B cell (primary cell): ENCODE measurements around the gene SLC6A7. TPM values are rescaled to one million over a fixed set of nuclear protein-coding genes. Genes with fewer than 3 reads are reported as not detected.

ENCODE experiments used
- ATAC-seq: fragments of 200-7000 bp; cut with Tn5 transposase; one replicate; pipeline ENCODE4 v1.10.0; 2021; ENCODE audit warnings: low read depth, mild to moderate bottlenecking, moderate number of reproducible peaks, moderate library complexity
- CTCF ChIA-PET: fragments of 350-600 bp; sonication (Branson Sonifier 250); formaldehyde crosslinking; loops from one replicate; lab custom pipeline; 2021; ENCODE audit warnings: antibody characterized with exemption, inconsistent platforms; lab: Charles Lee
- POLR2A ChIA-PET: fragments of 350-600 bp; sonication (Branson Sonifier 250); formaldehyde crosslinking; loops from one replicate; lab custom pipeline; 2021; ENCODE audit warnings: antibody characterized with exemption; lab: Charles Lee
- DNase-seq: peaks from one replicate; pipeline ENCODE4 v3.0.0; 2013
- H2AFZ ChIP-seq: 2 replicates; pipeline ENCODE4 v1.6.1; 2012; ENCODE audit warnings: mild to moderate bottlenecking, low read depth, low read length; ENCODE audit not compliant: insufficient read depth, poor library complexity, severe bottlenecking
- H3K27ac ChIP-seq, 2 donors: 1 replicate in 1 of 2; 2 replicates in 1 of 2; pipeline ENCODE4 v1.5.1; 2012 to 2013; ENCODE audit warnings: low read length in 2 of 2, mild to moderate bottlenecking in 2 of 2, moderate library complexity in 1 of 2
- H3K27me3 ChIP-seq, 4 experiments: fragments of 200-600 bp in 1 of 4; sonication (generic) in 1 of 4; replicated peaks in 1 of 4; 1 replicate in 2 of 4; 2 replicates in 2 of 4; pipeline versions ENCODE4 v1.6.1 to v1.7.0; 2013 to 2016; ENCODE audit warnings: low read length in 3 of 4, mild to moderate bottlenecking in 2 of 4, mixed read lengths in 1 of 4, moderate library complexity in 1 of 4; ENCODE audit not compliant: insufficient read depth in 4 of 4, control insufficient read depth in 3 of 4; ENCODE audit errors: control extremely low read depth in 1 of 4
- H3K36me3 ChIP-seq, 2 experiments: replicated peaks in 1 of 2; 1 replicate in 1 of 2; 2 replicates in 1 of 2; pipeline versions ENCODE4 v1.6.1 to v1.7.1; 2013; ENCODE audit warnings: low read length in 1 of 2; ENCODE audit not compliant: insufficient read depth in 2 of 2, control insufficient read depth in 1 of 2; ENCODE audit errors: control extremely low read depth in 1 of 2, extremely low read depth in 1 of 2
- H3K4me1 ChIP-seq, 2 donors: fragments of 200-600 bp in 1 of 2; sonication (generic) in 1 of 2; 1 replicate in 1 of 2; 2 replicates in 1 of 2; pipeline versions ENCODE4 v1.5.1 to v1.6.1; 2013 to 2017; ENCODE audit warnings: low read length in 2 of 2; ENCODE audit not compliant: control insufficient read depth in 2 of 2, insufficient read depth in 2 of 2
- H3K4me2 ChIP-seq: replicated peaks from 2 replicates; pipeline ENCODE3; 2012; ENCODE audit warnings: mild to moderate bottlenecking, low read depth, low read length; ENCODE audit not compliant: poor library complexity, severe bottlenecking
- H3K4me3 ChIP-seq, 5 experiments: fragments of 200-600 bp in 1 of 5; sonication (generic) in 1 of 5; 1 replicate in 3 of 5; 2 replicates in 2 of 5; pipeline versions ENCODE4 v1.5.1 to v1.7.0; 2011 to 2016; ENCODE audit warnings: low read length in 4 of 5, mild to moderate bottlenecking in 4 of 5, low read depth in 2 of 5, control low read depth in 1 of 5, moderate library complexity in 1 of 5; ENCODE audit not compliant: insufficient read depth in 1 of 5; ENCODE audit errors: control extremely low read depth in 1 of 5, extremely low read depth in 1 of 5
- H3K79me2 ChIP-seq: fragments of 200-600 bp; sonication (generic); one replicate; pipeline ENCODE4 v1.6.0; 2016; ENCODE audit warnings: low read length; ENCODE audit not compliant: control insufficient read depth, insufficient read depth
- H3K9ac ChIP-seq: fragments of 200-600 bp; sonication (generic); 2 replicates; pipeline ENCODE4 v1.6.1; 2017; ENCODE audit warnings: mild to moderate bottlenecking, low read length, moderate library complexity
- H3K9me3 ChIP-seq, 3 donors: one replicate each; pipeline versions ENCODE4 v1.6.1 to v1.7.1; 2013; ENCODE audit warnings: low read length in 2 of 3; ENCODE audit not compliant: control insufficient read depth in 2 of 3, insufficient read depth in 1 of 3; ENCODE audit errors: control extremely low read depth in 1 of 3
- H4K20me1 ChIP-seq: 2 replicates; pipeline ENCODE4 v1.6.0; 2012; ENCODE audit warnings: mild to moderate bottlenecking, low read length; ENCODE audit not compliant: insufficient read depth, control insufficient read depth, poor library complexity, severe bottlenecking
- H3K27ac Mint-ChIP-seq: one replicate; pipeline ENCODE4 v1.8.0; 2021; ENCODE audit warnings: mixed read lengths
- H3K27me3 Mint-ChIP-seq: one replicate; pipeline ENCODE4 v1.8.0; 2021; ENCODE audit warnings: mixed read lengths
- H3K4me1 Mint-ChIP-seq: one replicate; pipeline ENCODE4 v1.8.0; 2021; ENCODE audit warnings: mixed read lengths
- H3K4me3 Mint-ChIP-seq: one replicate; pipeline ENCODE4 v1.8.0; 2021; ENCODE audit warnings: mixed read lengths
- H3K9me3 Mint-ChIP-seq: one replicate; pipeline ENCODE4 v1.8.0; 2022; ENCODE audit warnings: mixed read lengths; ENCODE audit not compliant: insufficient read depth
- CTCF ChIP-seq: fragments of 200-600 bp; IDR thresholded peaks from one replicate; pipeline ENCODE4 v1.8.0; 2022; ENCODE audit warnings: antibody characterized with exemption, mild to moderate bottlenecking
- EZH2 ChIP-seq: IDR thresholded peaks from 2 replicates; pipeline ENCODE4 v1.6.1; 2012; ENCODE audit warnings: borderline replicate concordance, low read depth, mild to moderate bottlenecking, moderate library complexity, low read length; ENCODE audit not compliant: insufficient read depth, poor library complexity, severe bottlenecking
- WGBS: methylation state at CpG from one replicate; pipeline ENCODE4 v1.1.5; 2013; ENCODE audit warnings: missing lambda C conversion rate; ENCODE audit not compliant: insufficient coverage; 5-methylcytosine and 5-hydroxymethylcytosine counted together
- intact Hi-C: fragments of 100-400 bp; cut with micrococcal nuclease; formaldehyde crosslinking; loops from one replicate; pipeline ENCODE4 v1.10.0; 2022
- polyA plus RNA-seq: library from polyadenylated mRNA; depleted of rRNA; stranded (reverse); fragments of >200 nt; gene quantifications from 2 replicates; pipeline ENCODE4 v1.2.3, GENCODE V29; 2012
- total RNA-seq, 2 donors: library from RNA; stranded (reverse); fragments of 120-200 nt in 1 of 2; gene quantifications; 1 replicate in 1 of 2; 2 replicates in 1 of 2; pipeline versions ENCODE4 v1.2.3 to v1.2.4, GENCODE V29; 2013 to 2022

Gene SLC6A7
- total and polyA plus RNA-seq, 2 donors (not counting 1 experiment from before 2014, with no cell fraction given): not detected

DNA sequence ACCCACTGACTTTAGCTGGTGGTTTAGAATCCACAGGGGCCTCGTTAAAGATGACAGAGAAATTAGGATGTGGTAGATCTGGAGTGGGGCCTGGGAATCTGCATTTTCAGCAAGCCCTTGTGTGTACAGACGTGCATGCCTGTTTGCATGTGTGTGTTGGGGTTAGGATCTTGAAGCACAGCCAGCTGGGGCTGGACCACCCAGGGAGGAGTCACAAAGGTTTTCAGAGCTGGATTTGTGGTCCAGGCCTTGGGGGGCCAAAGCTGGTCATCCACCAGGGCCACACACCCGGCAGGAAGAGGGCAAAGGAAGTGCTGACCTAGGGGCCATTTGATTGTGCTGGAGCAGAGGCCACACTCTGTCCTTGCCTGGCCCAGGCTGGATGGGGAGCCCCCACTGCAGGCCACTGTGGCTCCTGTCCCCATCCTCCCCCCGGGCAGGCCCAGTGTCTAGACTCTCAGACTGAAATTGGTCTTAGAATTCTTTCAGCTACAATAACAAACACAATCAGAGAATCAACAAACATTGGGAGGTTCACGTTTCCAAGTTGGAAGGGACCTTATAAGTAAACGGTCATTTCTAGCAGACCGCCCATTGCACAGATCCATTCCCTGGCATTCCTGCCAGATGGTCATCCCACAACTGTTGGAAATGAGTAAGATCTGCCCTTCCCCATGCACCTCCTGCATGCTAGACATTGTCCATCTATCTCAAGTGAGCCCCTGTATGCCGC is 13.0 kb upstream of the SLC6A7 start:
- intact Hi-C loops: no loop called here
- H3K9me3 Mint-ChIP-seq: no peaks in the 10 kb centered on the region
- H3K27ac Mint-ChIP-seq: no peak overlapping the region
- ATAC-seq (no peak), DNase-seq (no peak)
- H3K4me1 ChIP-seq: no peaks in the 10 kb centered on the region
- no peak overlapping the region for H3K4me3 Mint-ChIP-seq
- H3K27me3 Mint-ChIP-seq: peaks cover 17% of the 10 kb centered on the region
- 84% methylated on average over 7 of the region's 8 CpGs for WGBS
- no peak overlapping the region for H3K4me3 ChIP-seq
- CTCF ChIA-PET: interaction anchor here (0.7 kb wide), 1 partner anchor 14 kb away, joined by 3 read pairs; no protein-coding TSS in a partner anchor
- H2AFZ ChIP-seq: no peak overlapping the region
- H3K27me3 ChIP-seq: peaks cover 0 to 2% (median 0%) of the 10 kb centered on the region in 4 experiments
- no peaks in the 10 kb centered on the region for H3K79me2 ChIP-seq
- no peaks in the 10 kb centered on the region for H3K36me3 ChIP-seq
- no peak overlapping the region for H3K9ac ChIP-seq
- H3K4me1 Mint-ChIP-seq: no peaks in the 10 kb centered on the region
- H3K4me2 ChIP-seq: no peak overlapping the region
- H3K27ac ChIP-seq: no peak overlapping the region
- H3K9me3 ChIP-seq: no peaks in the 10 kb centered on the region
- TF ChIP-seq EZH2: no peak
- TF ChIP-seq CTCF: no peak
- no peaks in the 10 kb centered on the region for H4K20me1 ChIP-seq
- POLR2A ChIA-PET: no interaction called here

GRCh38 chr5:150177721-150178120 is 12.1 kb upstream of the SLC6A7 start:
- TF ChIP-seq CTCF (no peak), EZH2 (no peak)
- H3K9ac ChIP-seq: no peak overlapping the region
- no peaks in the 10 kb centered on the region for H3K4me1 ChIP-seq
- WGBS: 95% methylated on average over 3 of the region's 4 CpGs
- no peak overlapping the region for H3K4me3 ChIP-seq
- intact Hi-C loops: no loop called here
- ChIA-PET CTCF (no interaction called here), POLR2A (no interaction called here)
- H2AFZ ChIP-seq: no peak overlapping the region
- no peak overlapping the region for H3K4me2 ChIP-seq
- H3K27me3 ChIP-seq: peaks cover 0 to 2% (median 0%) of the 10 kb centered on the region in 4 experiments
- H3K36me3 ChIP-seq: no peaks in the 10 kb centered on the region
- Mint-ChIP-seq H3K4me3 (no peak overlapping the region), H3K27ac (no peak overlapping the region), H3K9me3 (no peaks in the 10 kb centered on the region), H3K4me1 (no peaks in the 10 kb centered on the region), H3K27me3 (peaks cover 12% of the 10 kb centered on the region)
- H3K27ac ChIP-seq: no peak overlapping the region
- H4K20me1 ChIP-seq: no peaks in the 10 kb centered on the region
- DNase-seq: no peak
- no peak for ATAC-seq
- H3K79me2 ChIP-seq: no peaks in the 10 kb centered on the region
- no peaks in the 10 kb centered on the region for H3K9me3 ChIP-seq
